ENCODE measurements around the gene LRRC74B.

DNA sequence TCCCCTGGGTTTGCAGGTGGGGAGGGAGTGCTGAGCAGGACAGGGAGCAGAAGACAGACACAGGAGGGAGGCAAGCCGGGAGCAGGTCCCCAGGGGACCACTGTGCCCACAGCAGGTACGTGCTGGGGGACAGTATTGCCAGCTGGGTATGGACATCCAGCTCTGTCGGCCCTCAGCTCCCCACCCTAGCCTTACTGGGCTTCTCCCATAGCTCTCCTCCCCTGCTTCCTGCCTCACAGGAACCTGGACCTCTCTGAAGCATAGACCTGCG is 9.8 kb downstream of the LRRC74B start:
- TF ChIP-seq, protein P1, sequence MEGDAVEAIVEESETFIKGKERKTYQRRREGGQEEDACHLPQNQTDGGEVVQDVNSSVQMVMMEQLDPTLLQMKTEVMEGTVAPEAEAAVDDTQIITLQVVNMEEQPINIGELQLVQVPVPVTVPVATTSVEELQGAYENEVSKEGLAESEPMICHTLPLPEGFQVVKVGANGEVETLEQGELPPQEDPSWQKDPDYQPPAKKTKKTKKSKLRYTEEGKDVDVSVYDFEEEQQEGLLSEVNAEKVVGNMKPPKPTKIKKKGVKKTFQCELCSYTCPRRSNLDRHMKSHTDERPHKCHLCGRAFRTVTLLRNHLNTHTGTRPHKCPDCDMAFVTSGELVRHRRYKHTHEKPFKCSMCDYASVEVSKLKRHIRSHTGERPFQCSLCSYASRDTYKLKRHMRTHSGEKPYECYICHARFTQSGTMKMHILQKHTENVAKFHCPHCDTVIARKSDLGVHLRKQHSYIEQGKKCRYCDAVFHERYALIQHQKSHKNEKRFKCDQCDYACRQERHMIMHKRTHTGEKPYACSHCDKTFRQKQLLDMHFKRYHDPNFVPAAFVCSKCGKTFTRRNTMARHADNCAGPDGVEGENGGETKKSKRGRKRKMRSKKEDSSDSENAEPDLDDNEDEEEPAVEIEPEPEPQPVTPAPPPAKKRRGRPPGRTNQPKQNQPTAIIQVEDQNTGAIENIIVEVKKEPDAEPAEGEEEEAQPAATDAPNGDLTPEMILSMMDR (IDR thresholded peaks at IDR 0.05) = no peak
- TF ChIP-seq POLR2A (IDR thresholded peaks at IDR 0.05) = no peak

Measured in adrenal gland (tissue), 5 donors.